Gastroesophageal sphincter (tissue), 4 donors: ENCODE results near the gene YWHAE. TPM values are rescaled to one million over a fixed set of nuclear protein-coding genes. Genes with fewer than 3 reads are reported as not detected.

Source experiments
- ATAC-seq: fragments of 150-250 bp; one replicate; pipeline ENCODE4 v1.9.1; 2016; ENCODE audit warnings: mild to moderate bottlenecking, moderate library complexity
- H3K27ac ChIP-seq, 4 donors: fragments of 200-600 bp; sonication (generic) in 3 of 4; 1 replicate in 3 of 4; 2 replicates in 1 of 4; pipeline ENCODE4 v1.5.1; 2016 to 2019
- H3K27me3 ChIP-seq: fragments of 200-600 bp; sonication (generic); one replicate; pipeline ENCODE4 v1.5.1; 2019
- H3K36me3 ChIP-seq, 2 donors: fragments of 200-600 bp; sonication (generic); one replicate each; pipeline ENCODE4 v1.5.1; 2019; ENCODE audit warnings: control low read depth in 1 of 2
- H3K4me1 ChIP-seq, 3 donors: fragments of 200-600 bp; sonication (generic); 1 replicate in 2 of 3; 2 replicates in 1 of 3; pipeline ENCODE4 v1.5.1; 2016 to 2019; ENCODE audit warnings: control low read depth in 2 of 3
- H3K4me3 ChIP-seq, 2 donors: fragments of 200-600 bp; sonication (generic); one replicate each; pipeline ENCODE4 v1.5.1; 2019; ENCODE audit warnings: mild to moderate bottlenecking in 1 of 2, moderate library complexity in 1 of 2
- H3K9me3 ChIP-seq, 3 donors: fragments of 200-600 bp; sonication (generic); one replicate each; pipeline ENCODE4 v1.5.1; 2017 to 2019; ENCODE audit warnings: control low read depth in 2 of 3
- CTCF ChIP-seq, 4 experiments: fragments of 200-600 bp in 2 of 4; fragments of 450-650 bp in 2 of 4; sonication (generic) in 1 of 4; IDR thresholded peaks; one replicate each; pipeline ENCODE4 v1.5.1; 2017 to 2019; ENCODE audit warnings: antibody characterized with exemption in 4 of 4, mild to moderate bottlenecking in 2 of 4, moderate library complexity in 2 of 4
- EP300 ChIP-seq: sonication (generic); formaldehyde crosslinking; IDR thresholded peaks from one replicate; pipeline ENCODE4 v1.6.1; 2017; ENCODE audit warnings: antibody characterized with exemption, mild to moderate bottlenecking
- POLR2A ChIP-seq, 2 donors: fragments of 450-650 bp; IDR thresholded peaks; one replicate each; pipeline ENCODE4 v1.6.1; 2017; ENCODE audit warnings: antibody characterized with exemption in 2 of 2, mild to moderate bottlenecking in 2 of 2, moderate library complexity in 1 of 2
- POLR2AphosphoS5 ChIP-seq: sonication (generic); formaldehyde crosslinking; IDR thresholded peaks from one replicate; pipeline ENCODE4 v1.6.1; 2017; ENCODE audit warnings: antibody characterized with exemption
- WGBS, 2 donors: methylation state at CpG; one replicate each; pipeline ENCODE4 v1.1.5; 2018; ENCODE audit warnings: low coverage in 1 of 2; 5-methylcytosine and 5-hydroxymethylcytosine counted together
- total RNA-seq, 4 donors: library from RNA; depleted of rRNA; stranded (reverse); fragments of >200 nt; gene quantifications; one replicate each; pipeline ENCODE4 v1.1.0, GENCODE V29; 2016

The YWHAE gene
- total RNA-seq, 4 donors from 2014 or later = 359 to 456 (median 398) TPM

DNA sequence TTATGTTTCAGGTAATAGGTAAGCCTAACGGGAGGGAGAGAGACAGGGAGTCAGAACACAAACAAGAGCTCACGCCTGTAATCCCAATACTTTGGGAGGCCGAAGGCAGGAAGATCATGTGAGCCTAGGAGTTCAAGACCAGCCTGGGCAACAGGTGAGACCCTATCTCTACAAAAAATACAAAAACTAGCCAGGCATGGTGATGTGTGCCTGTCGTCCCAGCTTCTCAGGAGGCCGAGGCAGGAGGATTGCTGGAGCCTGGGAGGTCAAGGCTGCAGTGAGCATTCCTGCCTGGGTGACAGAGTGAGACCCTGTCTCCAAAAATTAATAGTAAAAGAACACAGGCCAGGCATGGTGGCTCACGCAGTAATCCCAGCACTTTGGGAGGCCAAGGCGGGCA lies 27.4 kb downstream of the YWHAE start:
- no peaks in the 10 kb centered on the region for H3K27me3 ChIP-seq
- no peak overlapping the region for H3K4me3 ChIP-seq
- H3K4me1 ChIP-seq = peaks cover 26 to 100% (median 72%) of the 10 kb centered on the region in 3 donors
- TF ChIP-seq POLR2A (IDR thresholded peaks at IDR 0.05) (no peak), EP300 (no peak), POLR2AphosphoS5 (no peak), CTCF (IDR thresholded peaks at IDR 0.05) (no peak)
- no peaks in the 10 kb centered on the region for H3K9me3 ChIP-seq
- WGBS, 2 donors = 40 to 65% methylated on average over 1 to 5 of the region's 7 CpGs
- H3K27ac ChIP-seq = peak overlapping the region in 2 of 4 donors; percentile 16 to 67
- peaks cover 0 to 5% of the 10 kb centered on the region in 2 donors for H3K36me3 ChIP-seq
- ATAC-seq = no peak

DNA sequence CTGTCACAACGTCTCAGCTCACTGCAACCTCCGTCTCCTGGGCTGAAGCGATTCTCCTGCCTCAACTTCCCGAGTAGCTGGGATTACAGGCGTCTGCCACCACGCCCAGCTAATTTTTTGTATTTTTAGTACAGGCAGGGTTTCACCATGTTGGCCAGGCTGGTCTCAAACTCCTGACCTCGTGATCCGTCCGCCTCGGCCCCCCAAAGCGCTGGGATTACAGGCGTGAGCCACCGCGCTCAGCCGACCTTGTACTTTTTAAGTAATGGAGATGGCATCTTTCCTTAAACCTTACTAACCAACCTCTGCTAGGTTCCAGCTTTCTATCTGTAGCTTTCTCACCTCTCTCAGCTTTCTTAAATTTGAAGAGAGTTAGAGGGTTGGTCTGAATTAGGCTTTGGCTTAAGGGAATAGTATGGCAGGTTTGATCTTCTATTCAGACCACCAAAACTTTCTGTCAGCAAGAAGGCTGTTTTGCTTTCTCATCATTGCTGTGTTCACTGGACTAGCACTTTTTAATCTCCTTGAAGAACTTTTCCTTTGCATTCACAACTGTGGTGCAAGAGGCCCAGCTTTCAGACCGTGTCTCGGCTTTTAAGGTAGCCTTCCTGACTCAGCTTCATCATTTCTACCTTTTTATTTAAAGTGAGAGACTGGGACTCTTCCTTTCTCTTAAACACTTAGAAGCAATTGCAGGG lies 28.0 kb downstream of the YWHAE start:
- H3K9me3 ChIP-seq = no peaks in the 10 kb centered on the region
- 62 to 85% methylated on average over 10 to 11 of the region's 17 CpGs for WGBS, 2 donors
- TF ChIP-seq CTCF (IDR thresholded peaks at IDR 0.05) (no peak), POLR2AphosphoS5 (no peak), POLR2A (IDR thresholded peaks at IDR 0.05) (no peak), EP300 (no peak)
- no peak for ATAC-seq
- H3K36me3 ChIP-seq = peaks cover 0 to 5% of the 10 kb centered on the region in 2 donors
- no peak overlapping the region for H3K4me3 ChIP-seq
- H3K27me3 ChIP-seq = no peaks in the 10 kb centered on the region
- H3K27ac ChIP-seq = peak overlapping the region in 2 of 4 donors; percentile 16 to 67
- H3K4me1 ChIP-seq = peaks cover 26 to 100% (median 67%) of the 10 kb centered on the region in 3 donors

GRCh38 chr17:1368588-1368987 lies 31.4 kb downstream of the YWHAE start:
- Histone ChIP-seq H3K27ac (peak overlapping the region in 2 of 4 donors; percentile 38 to 68), H3K27me3 (no peaks in the 10 kb centered on the region)
- WGBS, 2 donors = 45 to 56% methylated on average over 4 of the region's 4 CpGs

DNA sequence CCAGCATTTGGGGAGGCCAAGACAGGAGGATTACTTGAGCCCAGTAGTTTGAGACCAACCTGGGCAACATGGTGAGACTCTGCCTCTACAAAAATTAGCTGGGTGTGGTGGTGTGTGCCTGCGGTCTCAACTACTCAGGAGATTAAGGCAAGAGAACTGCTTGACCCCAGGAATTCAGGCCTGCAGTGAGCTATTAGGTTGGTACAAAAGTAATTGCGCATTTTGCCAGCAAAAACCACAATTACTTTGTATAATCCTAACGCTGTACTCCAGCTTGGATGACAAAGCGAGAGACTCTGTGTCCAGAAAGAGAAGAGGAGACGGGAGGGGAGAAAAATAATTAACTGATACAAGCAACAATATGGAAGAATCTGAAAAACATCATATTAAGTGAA lies 32.7 kb downstream of the YWHAE start:
- WGBS, 2 donors = 57 to 59% methylated on average over 4 of the region's 5 CpGs

More at GRCh38 chr17:1368588-1368987, 31.4 kb downstream of the YWHAE start:
- Histone ChIP-seq H3K9me3 (no peaks in the 10 kb centered on the region), H3K36me3 (peaks cover 0 to 18% of the 10 kb centered on the region in 2 donors), H3K4me3 (no peak overlapping the region), H3K4me1 (peaks cover 12 to 100% (median 54%) of the 10 kb centered on the region in 3 donors)
- TF ChIP-seq POLR2A (IDR thresholded peaks at IDR 0.05) (no peak), EP300 (no peak), CTCF (IDR thresholded peaks at IDR 0.05) (no peak), POLR2AphosphoS5 (no peak)
- ATAC-seq = no peak

More for the DNA sequence above, 32.7 kb downstream of the YWHAE start:
- H3K27ac ChIP-seq = peak overlapping the region in 3 of 4 donors; percentile 38 to 68 (median 57)
- no peaks in the 10 kb centered on the region for H3K27me3 ChIP-seq
- H3K36me3 ChIP-seq = peaks cover 0 to 15% of the 10 kb centered on the region in 2 donors
- ATAC-seq = no peak
- no peaks in the 10 kb centered on the region for H3K9me3 ChIP-seq
- TF ChIP-seq POLR2AphosphoS5 (no peak), EP300 (no peak), CTCF (IDR thresholded peaks at IDR 0.05) (no peak), POLR2A (IDR thresholded peaks at IDR 0.05) (no peak)
- H3K4me3 ChIP-seq = no peak overlapping the region
- H3K4me1 ChIP-seq = peaks cover 19 to 100% (median 63%) of the 10 kb centered on the region in 3 donors
